HG03039 (cell line): ENCODE measurements around the gene BAZ2B.

Experiments
- ATAC-seq: cut with Tn5 transposase; IDR thresholded peaks from one replicate; pipeline ENCODE4 v1.9.1; 2021; ENCODE audit warnings: mild to moderate bottlenecking, moderate library complexity; ENCODE audit not compliant: unreplicated experiment

The BAZ2B gene

GRCh38 chr2:159275111-159275510 is 341.2 kb downstream of the BAZ2B start:
- no peak for ATAC-seq

- no peak for ATAC-seq
Observed at GRCh38 chr2:159272156-159272555, 344.2 kb downstream of the BAZ2B start.

GRCh38 chr2:159270744-159271379 is 345.5 kb downstream of the BAZ2B start:
- ATAC-seq, result no peak
